ENCODE data around the gene SLC12A9. TPM values are rescaled to one million over a fixed set of nuclear protein-coding genes. Genes with fewer than 3 reads are reported as not detected.

SLC12A9 gene
- polyA plus RNA-seq, 1 experiment: 23.1 TPM

DNA sequence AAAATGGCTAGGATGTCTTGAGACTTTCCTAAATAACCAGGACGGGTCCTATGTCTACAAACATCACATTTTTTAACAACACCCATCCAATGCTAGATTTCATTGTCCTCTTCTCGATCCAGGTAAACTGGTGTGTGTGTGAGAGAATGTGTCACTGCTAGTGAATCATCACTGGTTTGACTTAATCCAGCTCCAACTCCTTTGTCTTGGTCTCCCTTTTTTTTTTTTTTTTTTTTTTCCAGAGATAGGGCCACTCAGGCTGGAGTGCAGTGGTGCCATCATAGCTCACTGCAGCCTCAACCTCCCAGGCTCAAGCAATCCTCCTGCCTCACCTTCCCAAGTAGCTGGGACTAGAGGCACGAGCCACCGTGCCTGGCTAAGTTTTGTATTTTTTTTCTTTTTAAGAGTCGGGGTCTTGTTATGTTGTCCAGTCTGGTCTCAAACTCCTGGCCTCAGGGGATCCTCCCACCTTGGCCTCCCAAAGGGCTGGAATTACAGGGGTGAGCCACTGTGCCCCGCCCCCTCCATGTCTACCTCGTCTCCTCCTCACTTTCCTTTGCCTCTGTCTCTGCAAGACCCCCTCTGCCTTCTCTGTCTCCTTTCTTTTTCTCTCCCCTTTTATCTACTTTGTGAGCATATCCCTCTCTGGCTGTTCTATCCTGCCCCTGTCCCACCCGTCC, 39.2 kb downstream of the SLC12A9 start:
- Histone ChIP-seq H3K4me3 (ENCODE audit: low read depth, low read length) (no peak overlapping the region), H3K27me3 (ENCODE audit: control insufficient read depth, insufficient read depth, low read length) (peaks cover 8% of the 10 kb centered on the region), H3K36me3 (ENCODE audit: control insufficient read depth, insufficient read depth, low read length) (peaks cover 15% of the 10 kb centered on the region)
- TF ChIP-seq, protein P1, sequence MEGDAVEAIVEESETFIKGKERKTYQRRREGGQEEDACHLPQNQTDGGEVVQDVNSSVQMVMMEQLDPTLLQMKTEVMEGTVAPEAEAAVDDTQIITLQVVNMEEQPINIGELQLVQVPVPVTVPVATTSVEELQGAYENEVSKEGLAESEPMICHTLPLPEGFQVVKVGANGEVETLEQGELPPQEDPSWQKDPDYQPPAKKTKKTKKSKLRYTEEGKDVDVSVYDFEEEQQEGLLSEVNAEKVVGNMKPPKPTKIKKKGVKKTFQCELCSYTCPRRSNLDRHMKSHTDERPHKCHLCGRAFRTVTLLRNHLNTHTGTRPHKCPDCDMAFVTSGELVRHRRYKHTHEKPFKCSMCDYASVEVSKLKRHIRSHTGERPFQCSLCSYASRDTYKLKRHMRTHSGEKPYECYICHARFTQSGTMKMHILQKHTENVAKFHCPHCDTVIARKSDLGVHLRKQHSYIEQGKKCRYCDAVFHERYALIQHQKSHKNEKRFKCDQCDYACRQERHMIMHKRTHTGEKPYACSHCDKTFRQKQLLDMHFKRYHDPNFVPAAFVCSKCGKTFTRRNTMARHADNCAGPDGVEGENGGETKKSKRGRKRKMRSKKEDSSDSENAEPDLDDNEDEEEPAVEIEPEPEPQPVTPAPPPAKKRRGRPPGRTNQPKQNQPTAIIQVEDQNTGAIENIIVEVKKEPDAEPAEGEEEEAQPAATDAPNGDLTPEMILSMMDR (IDR thresholded peaks at IDR 0.05; ENCODE audit: insufficient read depth, low read depth, low read length): no peak
- DNase-seq (ENCODE audit: low read depth): no peak
- ChIA-PET POLR2A (interaction anchor here (0.6 to 0.9 kb wide), 2 partner anchors 25 to 186 kb away, joined by 4 to 6 read pairs; partner anchors contain the start of gene POP7), CTCF (interaction anchor here (0.7 to 1.2 kb wide), 3 partner anchors 186 to 391 kb away, joined by 3 read pairs; partner anchors contain the start of gene POP7)

DNA sequence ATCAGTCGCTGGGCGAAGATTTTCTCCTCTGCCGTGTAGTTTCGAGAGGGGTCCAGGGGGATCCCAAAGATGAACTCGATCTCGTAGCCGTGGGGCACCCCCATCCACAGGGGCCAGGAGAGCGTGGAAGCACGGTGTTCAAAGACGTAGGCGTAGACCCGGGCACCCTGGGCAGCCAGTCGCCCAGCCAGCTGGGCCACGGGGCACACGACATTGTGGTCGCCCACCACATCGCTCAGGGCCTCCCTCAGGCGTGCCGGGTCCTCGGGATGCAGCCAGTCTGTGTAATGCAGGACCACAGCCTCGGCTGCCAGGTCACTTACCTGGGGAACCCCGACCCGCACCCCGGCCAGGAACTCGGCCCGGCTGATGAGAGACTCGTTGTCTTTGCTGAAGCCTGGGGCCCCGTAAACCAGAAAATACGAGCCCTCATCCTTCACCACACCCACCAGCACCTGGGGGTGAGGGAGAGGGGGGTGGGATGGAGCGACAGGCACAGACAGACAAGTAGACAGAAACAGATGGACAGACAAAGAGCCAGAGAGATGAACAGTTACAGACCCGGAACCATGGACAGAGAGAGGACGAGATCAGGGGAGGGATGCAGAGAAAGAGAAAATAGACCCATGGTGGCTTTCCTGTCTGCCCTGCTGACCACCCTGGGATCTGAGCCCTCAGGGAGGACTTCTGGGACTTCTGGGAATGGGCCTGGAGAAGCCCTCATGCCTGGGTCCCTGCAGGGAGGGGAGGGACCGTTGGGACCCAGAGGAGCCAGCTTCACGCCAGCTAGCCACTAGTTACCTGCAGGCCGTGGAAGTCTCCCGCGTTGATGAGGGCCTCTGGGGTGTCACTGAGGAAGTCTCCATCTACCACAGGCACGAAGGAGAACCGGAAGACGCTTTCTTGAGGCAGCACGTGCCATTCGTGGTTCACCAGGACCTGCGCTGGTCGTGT, 40.1 kb downstream of the SLC12A9 start:
- peaks cover 7% of the 10 kb centered on the region for H3K36me3 ChIP-seq (ENCODE audit: control insufficient read depth, insufficient read depth, low read length)
- DNase-seq (ENCODE audit: low read depth): no peak
- peaks cover 8% of the 10 kb centered on the region for H3K27me3 ChIP-seq (ENCODE audit: control insufficient read depth, insufficient read depth, low read length)
- CTCF ChIA-PET: interaction anchor here (0.7 to 3.7 kb wide), 6 partner anchors 166 to 267 kb away, joined by 3 to 40 read pairs (median 8); partner anchors contain the start of genes POP7 and TRIM56
- TF ChIP-seq, protein P1 (IDR thresholded peaks at IDR 0.05; ENCODE audit: insufficient read depth, low read depth, low read length): no peak
- POLR2A ChIA-PET: interaction anchor here (0.6 kb wide), 1 partner anchor 792 kb away, joined by 17 read pairs; no protein-coding TSS in a partner anchor
- H3K4me3 ChIP-seq (ENCODE audit: low read depth, low read length): no peak overlapping the region

DNA sequence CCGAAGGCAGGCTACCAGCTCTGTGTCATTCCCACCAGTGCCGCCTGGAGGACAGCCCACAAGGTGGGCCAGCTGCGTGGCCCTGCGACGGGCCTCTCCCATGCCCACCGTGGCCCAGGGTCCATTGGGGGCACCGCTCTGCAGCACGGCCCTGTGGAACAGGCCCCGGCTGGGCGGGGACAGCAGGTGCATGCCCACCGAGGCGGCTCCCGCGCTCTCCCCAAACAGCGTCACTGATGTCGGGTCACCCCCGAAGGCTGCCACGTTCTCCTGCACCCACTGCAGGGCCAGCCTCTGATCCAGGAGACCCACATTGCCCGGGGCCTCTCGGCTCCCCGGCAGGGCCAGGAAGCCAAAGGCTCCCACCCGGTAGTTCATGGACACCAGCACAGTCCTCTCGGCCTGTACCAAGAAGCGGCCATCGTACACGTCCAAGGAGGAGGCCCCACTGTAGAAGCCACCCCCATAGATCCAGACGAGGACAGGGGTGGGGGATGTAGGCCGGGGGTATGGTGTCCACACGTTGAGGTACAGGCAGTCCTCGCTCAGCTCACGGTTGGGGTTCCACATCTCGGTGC, 40.9 kb downstream of the SLC12A9 start:
- CTCF ChIA-PET: interaction anchor here (1.1 to 3.7 kb wide), 9 partner anchors 11 to 315 kb away, joined by 3 to 40 read pairs (median 14); partner anchors contain the start of gene TRIM56
- TF ChIP-seq, protein P1 (IDR thresholded peaks at IDR 0.05; ENCODE audit: insufficient read depth, low read depth, low read length): no peak
- DNase-seq (ENCODE audit: low read depth): no peak

DNA sequence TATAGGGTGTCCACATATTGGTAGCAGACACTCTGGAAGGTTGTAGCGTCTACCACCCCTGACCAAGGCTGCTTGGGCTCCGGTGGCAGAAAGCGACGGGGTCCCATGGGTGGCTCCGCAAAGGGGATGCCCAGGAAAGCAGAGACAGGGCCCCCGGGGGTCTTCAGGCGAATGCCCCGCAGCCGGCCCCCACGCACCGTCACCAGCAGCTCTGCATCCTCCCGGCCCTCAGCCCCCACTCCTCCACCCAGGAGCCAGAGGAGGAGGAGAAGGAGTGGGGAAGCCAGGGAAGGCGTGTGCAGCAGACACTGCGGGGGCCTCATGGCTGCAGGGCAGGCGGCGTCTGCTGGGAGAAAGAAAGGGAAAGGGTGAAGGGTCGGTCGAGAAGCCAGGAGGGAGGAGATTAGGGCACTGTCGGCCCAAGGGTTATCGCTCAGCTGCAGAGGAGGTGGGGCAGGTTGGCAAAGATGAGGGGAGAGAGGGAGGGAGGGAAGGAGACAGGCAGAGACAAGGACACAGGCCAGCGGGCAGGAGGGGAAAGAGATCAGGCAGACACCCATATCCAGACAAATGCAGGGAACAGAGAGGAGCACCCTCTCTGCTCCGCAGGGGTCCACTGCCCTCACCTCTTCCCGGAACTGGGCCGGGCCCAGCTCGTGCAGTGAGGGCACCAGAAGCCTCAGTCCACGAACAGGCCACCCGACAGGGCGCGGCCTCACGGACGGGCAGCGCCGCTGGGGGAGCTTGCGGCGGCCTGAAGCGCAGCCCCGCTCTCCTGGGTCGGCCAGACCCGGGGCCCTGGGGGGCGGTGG, 41.6 kb downstream of the SLC12A9 start:
- ChIA-PET POLR2A (no interaction called here), CTCF (interaction anchor here (0.8 to 3.7 kb wide), 30 partner anchors 10 to 389 kb away, joined by 3 to 40 read pairs (median 6); partner anchors contain the start of genes SRRT and TRIM56)
- TF ChIP-seq, protein P1 (IDR thresholded peaks at IDR 0.05; ENCODE audit: insufficient read depth, low read depth, low read length): no peak
- Histone ChIP-seq H3K4me3 (ENCODE audit: low read depth, low read length) (no peak overlapping the region), H3K36me3 (ENCODE audit: control insufficient read depth, insufficient read depth, low read length) (no peaks in the 10 kb centered on the region), H3K27me3 (ENCODE audit: control insufficient read depth, insufficient read depth, low read length) (peaks cover 11% of the 10 kb centered on the region)
- no peak for DNase-seq (ENCODE audit: low read depth)

More for the DNA sequence above, 40.9 kb downstream of the SLC12A9 start:
- POLR2A ChIA-PET: interaction anchor here (0.6 kb wide), 1 partner anchor 793 kb away, joined by 17 read pairs; no protein-coding TSS in a partner anchor
- no peak overlapping the region for H3K4me3 ChIP-seq (ENCODE audit: low read depth, low read length)
- peaks cover 1% of the 10 kb centered on the region; the same call in 1 of the 2 replicates for H3K36me3 ChIP-seq (ENCODE audit: control insufficient read depth, insufficient read depth, low read length)
- peaks cover 11% of the 10 kb centered on the region for H3K27me3 ChIP-seq (ENCODE audit: control insufficient read depth, insufficient read depth, low read length)

Measured in BJ (cell line).